GM18907 (cell line): ENCODE measurements around the gene LRP2BP.
"Not testable (repeated sequence)": the region's sequence is repeated elsewhere in the genome, so short reads cannot be mapped to it uniquely, and the experiment has no call there.

Source experiments
- ATAC-seq: cut with Tn5 transposase; IDR thresholded peaks from one replicate; pipeline ENCODE4 v1.9.1; 2021; ENCODE audit warnings: mild to moderate bottlenecking, moderate library complexity; ENCODE audit not compliant: unreplicated experiment

The LRP2BP gene

GRCh38 chr4:185329879-185330510 lies 65.7 kb downstream of the LRP2BP start:
- ATAC-seq, result not testable (repeated sequence)

GRCh38 chr4:185328586-185328985 lies 67.1 kb downstream of the LRP2BP start:
- no peak for ATAC-seq

GRCh38 chr4:185325721-185326120 lies 70.0 kb downstream of the LRP2BP start:
- not testable (repeated sequence) for ATAC-seq

- ATAC-seq, result not testable (repeated sequence)
Observed at GRCh38 chr4:185324361-185324760, 71.4 kb downstream of the LRP2BP start.

GRCh38 chr4:185323606-185324005 lies 72.1 kb downstream of the LRP2BP start:
- no peak for ATAC-seq

GRCh38 chr4:185322803-185323202 lies 72.9 kb downstream of the LRP2BP start:
- no peak for ATAC-seq

- ATAC-seq, result no peak
Observed at GRCh38 chr4:185318679-185319078, 77.0 kb downstream of the LRP2BP start.

GRCh38 chr4:185317880-185318279 lies 77.8 kb downstream of the LRP2BP start:
- no peak for ATAC-seq

GRCh38 chr4:185317462-185317861 lies 78.3 kb downstream of the LRP2BP start:
- ATAC-seq, result not testable (repeated sequence)
